PC-3 (cell line): ENCODE data around the gene CRIP2. TPM values are rescaled to one million over a fixed set of nuclear protein-coding genes. Genes with fewer than 3 reads are reported as not detected.

ENCODE experiments used
- ATAC-seq: fragments of 200-7000 bp; cut with Tn5 transposase; 2 replicates; pipeline ENCODE4 v1.9.1; 2020; ENCODE audit warnings: mild to moderate bottlenecking, moderate library complexity
- BruUV-seq: library from RNA; stranded (reverse); fragments of 400-500 nt; replicated peaks from 2 replicates; lab custom pipeline; 2021; lab: Mats Ljungman, UMichigan
- CTCF ChIA-PET: fragments of 300-600 bp; sonication (Branson Sonifier 250); formaldehyde crosslinking; loops from one replicate; lab custom pipeline; 2022; ENCODE audit warnings: antibody characterized with exemption; lab: Charles Lee
- POLR2A ChIA-PET: fragments of 300-600 bp; sonication (Branson Sonifier 250); formaldehyde crosslinking; loops from one replicate; lab custom pipeline; 2022; ENCODE audit warnings: antibody characterized with exemption; ENCODE audit not compliant: unreplicated experiment; lab: Charles Lee
- DNase-seq: peaks from one replicate; pipeline ENCODE4 v3.0.0-alpha.2; 2015
- H2AFZ ChIP-seq: fragments of 300-600 bp; sonication (generic); 2 replicates; pipeline ENCODE4 v1.6.0; 2016; ENCODE audit warnings: antibody characterized with exemption, low read length
- H3F3A ChIP-seq: fragments of 300-600 bp; sonication (generic); one replicate; pipeline ENCODE4 v1.6.0; 2017; ENCODE audit warnings: antibody characterized with exemption, low read length, control low read depth, mild to moderate bottlenecking; ENCODE audit not compliant: unreplicated experiment
- H3K27ac ChIP-seq: fragments of 300-600 bp; sonication (generic); 2 replicates; pipeline ENCODE4 v1.5.1; 2016; ENCODE audit warnings: mild to moderate bottlenecking, low read length
- H3K27me3 ChIP-seq: fragments of 300-600 bp; sonication (generic); 2 replicates; pipeline ENCODE4 v1.6.1; 2016; ENCODE audit warnings: low read length, mixed read lengths
- H3K36me3 ChIP-seq: fragments of 300-600 bp; sonication (generic); 2 replicates; pipeline ENCODE4 v1.6.1; 2016; ENCODE audit warnings: low read depth, mixed run types, low read length, mixed read lengths
- H3K4me1 ChIP-seq: fragments of 300-600 bp; sonication (generic); 2 replicates; pipeline ENCODE4 v1.5.1; 2016; ENCODE audit warnings: low read length; ENCODE audit not compliant: insufficient read depth
- H3K4me2 ChIP-seq: fragments of 300-600 bp; sonication (generic); 2 replicates; pipeline ENCODE4 v1.6.0; 2016; ENCODE audit warnings: low read length
- H3K4me3 ChIP-seq: fragments of 300-600 bp; sonication (generic); 2 replicates; pipeline ENCODE4 v1.5.1; 2016; ENCODE audit warnings: mild to moderate bottlenecking, low read length, mixed read lengths
- H3K79me2 ChIP-seq: fragments of 300-600 bp; sonication (generic); 2 replicates; pipeline ENCODE4 v1.6.1; 2017; ENCODE audit warnings: low read length, mixed read lengths
- H3K9ac ChIP-seq: fragments of 300-600 bp; sonication (generic); 2 replicates; pipeline ENCODE4 v1.6.0; 2016; ENCODE audit warnings: mild to moderate bottlenecking, low read length
- H3K9me2 ChIP-seq: fragments of 300-600 bp; sonication (generic); replicated peaks from 2 replicates; pipeline ENCODE4 v1.6.1; 2016; ENCODE audit warnings: mixed run types, low read length, mixed read lengths
- H3K9me3 ChIP-seq: fragments of 300-600 bp; sonication (generic); 2 replicates; pipeline ENCODE4 v1.6.1; 2016; ENCODE audit warnings: low read length, mixed read lengths
- H4K20me1 ChIP-seq: fragments of 300-600 bp; sonication (generic); 2 replicates; pipeline ENCODE4 v1.6.1; 2016; ENCODE audit warnings: low read length, mixed read lengths
- CTCF ChIP-seq: fragments of 300-600 bp; sonication (generic); conservative IDR thresholded peaks from 2 replicates; pipeline ENCODE4 v1.5.1; 2017; ENCODE audit warnings: antibody characterized with exemption, low read depth, mild to moderate bottlenecking, low read length
- EZH2 ChIP-seq: fragments of 300-600 bp; sonication (generic); IDR thresholded peaks from one replicate; pipeline ENCODE4 v1.6.1; 2017; ENCODE audit warnings: antibody characterized with exemption, mild to moderate bottlenecking, low read length; ENCODE audit not compliant: unreplicated experiment
- EZH2phosphoT487 ChIP-seq: fragments of 300-600 bp; sonication (generic); IDR thresholded peaks from 2 replicates; pipeline ENCODE4 v1.6.1; 2018; ENCODE audit warnings: mild to moderate bottlenecking, antibody characterized with exemption, low read length, borderline replicate concordance
- intact Hi-C: fragments of 100-400 bp; cut with micrococcal nuclease; formaldehyde crosslinking; loops from 2 replicates; pipeline ENCODE4 v1.9.0; 2023
- total RNA-seq: library from RNA; depleted of rRNA; stranded (reverse); fragments of >200 nt; gene quantifications from 2 replicates; pipeline ENCODE4 v1.2.3, GENCODE V29; 2014

CRIP2 gene
- total RNA-seq, 1 experiment from 2014 or later = 100 TPM

GRCh38 chr14:105508601-105509000 lies 34.0 kb downstream of the CRIP2 start:
- no peak overlapping the region for H3K4me3 ChIP-seq
- no peak overlapping the region for H3K9ac ChIP-seq
- H3F3A ChIP-seq = no peaks in the 10 kb centered on the region
- BruUV-seq = no TSS peak
- H3K27ac ChIP-seq = no peak overlapping the region
- no peaks in the 10 kb centered on the region for H3K27me3 ChIP-seq
- H2AFZ ChIP-seq = no peak overlapping the region
- H3K79me2 ChIP-seq = no peaks in the 10 kb centered on the region
- no peaks in the 10 kb centered on the region for H3K9me2 ChIP-seq
- no peaks in the 10 kb centered on the region for H3K36me3 ChIP-seq
- intact Hi-C loops = no loop called here
- DNase-seq (no peak), ATAC-seq (no peak)
- H4K20me1 ChIP-seq = no peaks in the 10 kb centered on the region
- no peak overlapping the region for H3K4me2 ChIP-seq
- ChIA-PET CTCF (no interaction called here), POLR2A (no interaction called here)
- peaks cover 8% of the 10 kb centered on the region for H3K4me1 ChIP-seq
- TF ChIP-seq EZH2phosphoT487 (no peak), CTCF (no peak), EZH2 (no peak)
- no peaks in the 10 kb centered on the region for H3K9me3 ChIP-seq

GRCh38 chr14:105517096-105517495 lies 42.5 kb downstream of the CRIP2 start:
- no peaks in the 10 kb centered on the region for H3K36me3 ChIP-seq
- H3K27ac ChIP-seq = no peak overlapping the region
- no peaks in the 10 kb centered on the region for H3F3A ChIP-seq
- no peak overlapping the region for H2AFZ ChIP-seq
- H3K9me3 ChIP-seq = no peaks in the 10 kb centered on the region
- no TSS peak for BruUV-seq
- no peak overlapping the region for H3K4me2 ChIP-seq
- intact Hi-C loops = no loop called here
- no peak overlapping the region for H3K9ac ChIP-seq
- ChIA-PET CTCF (no interaction called here), POLR2A (no interaction called here)
- H3K79me2 ChIP-seq = no peaks in the 10 kb centered on the region
- ATAC-seq = no peak
- no peak for DNase-seq
- H4K20me1 ChIP-seq = no peaks in the 10 kb centered on the region
- 0 out of 2 replicates have a peak, but pooled peaks cover under 1% of the 10 kb centered on the region for H3K4me1 ChIP-seq
- H3K9me2 ChIP-seq = no peaks in the 10 kb centered on the region
- H3K27me3 ChIP-seq = peaks cover 4% of the 10 kb centered on the region; the same call in 1 of the 2 replicates
- TF ChIP-seq EZH2 (no peak), CTCF (no peak), EZH2phosphoT487 (no peak)
- H3K4me3 ChIP-seq = no peak overlapping the region

GRCh38 chr14:105519946-105520698 lies 45.5 kb downstream of the CRIP2 start:
- TF ChIP-seq EZH2 (no peak), CTCF (no peak), EZH2phosphoT487 (no peak)
- Histone ChIP-seq H4K20me1 (no peaks in the 10 kb centered on the region), H3K27ac (no peak overlapping the region), H3K4me2 (no peak overlapping the region), H2AFZ (no peak overlapping the region), H3F3A (no peaks in the 10 kb centered on the region), H3K9me2 (no peaks in the 10 kb centered on the region), H3K36me3 (no peaks in the 10 kb centered on the region), H3K79me2 (no peaks in the 10 kb centered on the region), H3K27me3 (peaks cover 4% of the 10 kb centered on the region; the same call in 1 of the 2 replicates), H3K4me1 (no peaks in the 10 kb centered on the region), H3K9ac (no peak overlapping the region), H3K4me3 (no peak overlapping the region), H3K9me3 (no peaks in the 10 kb centered on the region)
- intact Hi-C loops = no loop called here
- ATAC-seq (no peak), DNase-seq (no peak)
- BruUV-seq = no TSS peak
- POLR2A ChIA-PET = no interaction called here
- CTCF ChIA-PET = no interaction called here
